Hepatocyte (in vitro differentiated cells): ENCODE measurements around the gene CBX5. TPM values are rescaled to one million over a fixed set of nuclear protein-coding genes. Genes with fewer than 3 reads are reported as not detected.

ENCODE experiments used
- DNase-seq: peaks from one replicate; pipeline ENCODE4 v3.0.0-alpha.2; 2016; ENCODE audit warnings: low spot score
- H2AFZ ChIP-seq: fragments of 200-600 bp; sonication (generic); 2 replicates; pipeline ENCODE4 v1.6.0; 2016; ENCODE audit warnings: antibody characterized with exemption, mild to moderate bottlenecking
- H3K27ac ChIP-seq: fragments of 200-600 bp; sonication (generic); 2 replicates; pipeline ENCODE4 v1.5.1; 2016; ENCODE audit warnings: mild to moderate bottlenecking
- H3K27me3 ChIP-seq: fragments of 200-600 bp; sonication (generic); 2 replicates; pipeline ENCODE4 v1.6.1; 2016
- H3K36me3 ChIP-seq: fragments of 200-600 bp; sonication (generic); replicated peaks from 2 replicates; pipeline ENCODE4 v1.5.1; 2016; ENCODE audit warnings: low read depth; ENCODE audit not compliant: insufficient read depth
- H3K4me1 ChIP-seq: fragments of 200-600 bp; sonication (generic); 2 replicates; pipeline ENCODE4 v1.5.1; 2016; ENCODE audit warnings: mild to moderate bottlenecking, moderate library complexity; ENCODE audit not compliant: insufficient read depth
- H3K4me2 ChIP-seq: fragments of 200-600 bp; sonication (generic); 2 replicates; pipeline ENCODE4 v1.6.0; 2016
- H3K4me3 ChIP-seq: fragments of 200-600 bp; sonication (generic); 2 replicates; pipeline ENCODE4 v1.5.1; 2016; ENCODE audit warnings: mild to moderate bottlenecking
- H3K79me2 ChIP-seq: fragments of 200-600 bp; sonication (generic); 2 replicates; pipeline ENCODE4 v1.6.0; 2017; ENCODE audit warnings: mild to moderate bottlenecking
- H3K9me2 ChIP-seq: fragments of 200-600 bp; sonication (generic); replicated peaks from 2 replicates; pipeline ENCODE4 v1.6.0; 2017; ENCODE audit warnings: mild to moderate bottlenecking; ENCODE audit not compliant: insufficient read depth
- H3K9me3 ChIP-seq: fragments of 200-600 bp; sonication (generic); 2 replicates; pipeline ENCODE4 v1.5.1; 2016; ENCODE audit warnings: low read depth, mild to moderate bottlenecking
- H4K20me1 ChIP-seq: fragments of 200-600 bp; sonication (generic); 2 replicates; pipeline ENCODE4 v1.6.0; 2016; ENCODE audit warnings: mild to moderate bottlenecking; ENCODE audit not compliant: insufficient read depth, poor library complexity, severe bottlenecking
- CTCF ChIP-seq: fragments of 200-600 bp; sonication (generic); IDR thresholded peaks from 2 replicates; pipeline ENCODE4 v1.5.1; 2016; ENCODE audit warnings: antibody characterized with exemption, mild to moderate bottlenecking; ENCODE audit not compliant: poor library complexity
- EZH2 ChIP-seq: fragments of 200-600 bp; sonication (generic); IDR thresholded peaks from 2 replicates; pipeline ENCODE4 v1.6.1; 2016; ENCODE audit warnings: antibody characterized with exemption, mild to moderate bottlenecking, borderline replicate concordance
- EZH2phosphoT487 ChIP-seq: fragments of 200-600 bp; sonication (generic); IDR thresholded peaks from one replicate; pipeline ENCODE4 v1.6.1; 2018; ENCODE audit warnings: antibody characterized with exemption, mild to moderate bottlenecking, low read depth, moderate library complexity; ENCODE audit not compliant: unreplicated experiment, severe bottlenecking
- WGBS: methylation state at CpG from one replicate; pipeline ENCODE4 v1.1.6; 2016; ENCODE audit warnings: low lambda C conversion rate; ENCODE audit errors: missing lambda C conversion rate; 5-methylcytosine and 5-hydroxymethylcytosine counted together
- polyA plus RNA-seq: library from polyadenylated mRNA; unstranded; fragments of >200 nt; fragmentation: Nextera tagmentation; extraction: Ambion mirVana; gene quantifications from 2 replicates; pipeline ENCODE4 v1.2.1, GENCODE V29; 2016
- total RNA-seq: library from RNA; depleted of rRNA; stranded (reverse); fragments of >200 nt; gene quantifications from 2 replicates; pipeline ENCODE4 v1.2.3, GENCODE V29; 2014

CBX5 gene
- total and polyA plus RNA-seq, 2 experiments from 2014 or later: 21.9 to 60.1 TPM

GRCh38 chr12:54294953-54295566 is 15.1 kb upstream of the CBX5 start:
- no peaks in the 10 kb centered on the region for H3K79me2 ChIP-seq
- no peak for DNase-seq
- H4K20me1 ChIP-seq: no peaks in the 10 kb centered on the region
- H3K9me2 ChIP-seq: no peaks in the 10 kb centered on the region
- H3K27me3 ChIP-seq: peaks cover 2% of the 10 kb centered on the region
- TF ChIP-seq CTCF (no peak), EZH2 (no peak), EZH2phosphoT487 (no peak)
- H3K9me3 ChIP-seq: no peaks in the 10 kb centered on the region
- no peak overlapping the region for H3K27ac ChIP-seq
- H3K4me2 ChIP-seq: no peak overlapping the region
- no peak overlapping the region for H2AFZ ChIP-seq
- H3K4me1 ChIP-seq: no peaks in the 10 kb centered on the region
- H3K4me3 ChIP-seq: no peak overlapping the region
- 82% methylated on average over 9 of the region's 9 CpGs for WGBS
- H3K36me3 ChIP-seq: no peaks in the 10 kb centered on the region

- no peaks in the 10 kb centered on the region for H3K27me3 ChIP-seq
- no peaks in the 10 kb centered on the region for H3K36me3 ChIP-seq
- no peak overlapping the region for H3K4me3 ChIP-seq
- H3K4me1 ChIP-seq: no peaks in the 10 kb centered on the region
- no peak overlapping the region for H3K4me2 ChIP-seq
- H2AFZ ChIP-seq: no peak overlapping the region
- TF ChIP-seq EZH2phosphoT487 (no peak), CTCF (peak; percentile 51), EZH2 (no peak)
- H3K79me2 ChIP-seq: no peaks in the 10 kb centered on the region
- no peak overlapping the region for H3K27ac ChIP-seq
- no peaks in the 10 kb centered on the region for H4K20me1 ChIP-seq
- peak; percentile 58 for DNase-seq
- H3K9me3 ChIP-seq: no peaks in the 10 kb centered on the region
- 74% methylated on average over 9 of the region's 9 CpGs for WGBS
- no peaks in the 10 kb centered on the region for H3K9me2 ChIP-seq
Measured at GRCh38 chr12:54294152-54294952, 14.4 kb upstream of the CBX5 start.

DNA sequence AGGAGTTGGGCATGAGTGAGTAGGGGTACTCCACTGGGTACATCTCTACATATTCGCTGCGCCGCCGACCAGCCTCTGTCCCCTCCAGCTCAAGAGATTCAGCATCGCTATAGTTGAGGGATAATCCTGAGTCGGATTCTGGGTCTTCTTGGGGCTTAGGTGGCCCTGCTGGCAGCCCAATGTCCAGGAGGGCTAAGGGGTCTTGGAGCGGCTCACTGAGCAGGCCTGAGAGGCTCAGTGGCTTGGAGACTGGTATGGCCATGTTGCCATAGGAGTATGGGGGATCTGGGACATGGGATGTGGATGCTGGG is 13.0 kb upstream of the CBX5 start:
- H3K4me2 ChIP-seq: no peak overlapping the region
- WGBS: 98% methylated on average over 7 of the region's 7 CpGs
- no peak for DNase-seq
- TF ChIP-seq EZH2 (no peak), EZH2phosphoT487 (no peak), CTCF (no peak)
- no peaks in the 10 kb centered on the region for H3K4me1 ChIP-seq
- no peaks in the 10 kb centered on the region for H3K79me2 ChIP-seq
- no peak overlapping the region for H3K4me3 ChIP-seq
- H3K27ac ChIP-seq: no peak overlapping the region
- no peaks in the 10 kb centered on the region for H3K9me3 ChIP-seq
- no peaks in the 10 kb centered on the region for H4K20me1 ChIP-seq
- H3K36me3 ChIP-seq: no peaks in the 10 kb centered on the region
- no peaks in the 10 kb centered on the region for H3K9me2 ChIP-seq
- H3K27me3 ChIP-seq: no peaks in the 10 kb centered on the region
- H2AFZ ChIP-seq: no peak overlapping the region
